ENCODE measurements around the gene CRACR2B. TPM values are rescaled to one million over a fixed set of nuclear protein-coding genes. Genes with fewer than 3 reads are reported as not detected.

The CRACR2B gene
- total RNA-seq, 1 donor from 2014 or later = 50.9 TPM

GRCh38 chr11:865462-866430, 38.0 kb downstream of the CRACR2B start:
- Mint-ChIP-seq H3K36me3 (ENCODE audit: insufficient read depth) (no peaks in the 10 kb centered on the region), H3K27me3 (no peaks in the 10 kb centered on the region), H3K9me3 (ENCODE audit: low read depth) (no peaks in the 10 kb centered on the region), H3K27ac (no peak overlapping the region), H3K4me1 (ENCODE audit: low read depth) (peaks cover 2% of the 10 kb centered on the region), H3K4me3 (ENCODE audit: low read depth) (no peak overlapping the region)
- no peak for DNase-seq (ENCODE audit: low spot score, unreplicated experiment)
- TF ChIP-seq CTCF (IDR thresholded peaks at IDR 0.05; ENCODE audit: unreplicated experiment) = no peak

- Mint-ChIP-seq H3K9me3 (ENCODE audit: low read depth) (no peaks in the 10 kb centered on the region), H3K4me1 (ENCODE audit: low read depth) (peaks cover 2% of the 10 kb centered on the region), H3K4me3 (ENCODE audit: low read depth) (no peak overlapping the region), H3K27me3 (no peaks in the 10 kb centered on the region), H3K36me3 (ENCODE audit: insufficient read depth) (no peaks in the 10 kb centered on the region), H3K27ac (no peak overlapping the region)
- TF ChIP-seq CTCF (IDR thresholded peaks at IDR 0.05; ENCODE audit: unreplicated experiment) = no peak
- DNase-seq (ENCODE audit: low spot score, unreplicated experiment) = no peak
These were observed 38.8 kb downstream of the CRACR2B start for GRCh38 chr11:866481-866880.

- H3K4me3 Mint-ChIP-seq (ENCODE audit: low read depth) = no peak overlapping the region
- TF ChIP-seq CTCF (IDR thresholded peaks at IDR 0.05; ENCODE audit: unreplicated experiment) = no peak
- no peaks in the 10 kb centered on the region for H3K36me3 Mint-ChIP-seq (ENCODE audit: insufficient read depth)
- H3K27me3 Mint-ChIP-seq = no peaks in the 10 kb centered on the region
- no peaks in the 10 kb centered on the region for H3K9me3 Mint-ChIP-seq (ENCODE audit: low read depth)
- no peak overlapping the region for H3K27ac Mint-ChIP-seq
- H3K4me1 Mint-ChIP-seq (ENCODE audit: low read depth) = peaks cover 2% of the 10 kb centered on the region
- DNase-seq (ENCODE audit: low spot score, unreplicated experiment) = no peak
These were observed 40.2 kb downstream of the CRACR2B start for GRCh38 chr11:867856-868358.

GRCh38 chr11:868394-868793, 40.7 kb downstream of the CRACR2B start:
- no peaks in the 10 kb centered on the region for H3K36me3 Mint-ChIP-seq (ENCODE audit: insufficient read depth)
- no peak for TF ChIP-seq CTCF (IDR thresholded peaks at IDR 0.05; ENCODE audit: unreplicated experiment)
- H3K27ac Mint-ChIP-seq = no peak overlapping the region
- DNase-seq (ENCODE audit: low spot score, unreplicated experiment) = no peak
- H3K9me3 Mint-ChIP-seq (ENCODE audit: low read depth) = no peaks in the 10 kb centered on the region
- no peaks in the 10 kb centered on the region for H3K27me3 Mint-ChIP-seq
- H3K4me1 Mint-ChIP-seq (ENCODE audit: low read depth) = no peaks in the 10 kb centered on the region
- H3K4me3 Mint-ChIP-seq (ENCODE audit: low read depth) = no peak overlapping the region

GRCh38 chr11:868802-869201, 41.1 kb downstream of the CRACR2B start:
- no peak overlapping the region for H3K27ac Mint-ChIP-seq
- H3K4me3 Mint-ChIP-seq (ENCODE audit: low read depth) = no peak overlapping the region
- H3K9me3 Mint-ChIP-seq (ENCODE audit: low read depth) = no peaks in the 10 kb centered on the region
- no peaks in the 10 kb centered on the region for H3K4me1 Mint-ChIP-seq (ENCODE audit: low read depth)
- no peak for DNase-seq (ENCODE audit: low spot score, unreplicated experiment)
- TF ChIP-seq CTCF (IDR thresholded peaks at IDR 0.05; ENCODE audit: unreplicated experiment) = no peak
- H3K27me3 Mint-ChIP-seq = no peaks in the 10 kb centered on the region
- peaks cover 3% of the 10 kb centered on the region for H3K36me3 Mint-ChIP-seq (ENCODE audit: insufficient read depth)

All from progenitor cell of endocrine pancreas (in vitro differentiated cells).